CD4-positive, alpha-beta memory T cell (primary cell): Measurements from ENCODE around the gene CARD11. TPM values are rescaled to one million over a fixed set of nuclear protein-coding genes. Genes with fewer than 3 reads are reported as not detected.

Source experiments
- CTCF ChIA-PET: fragments of 350-600 bp; sonication (Branson Sonifier 250); formaldehyde crosslinking; loops from one replicate; lab custom pipeline; 2021; ENCODE audit warnings: inconsistent platforms; ENCODE audit not compliant: partially characterized antibody; lab: Charles Lee
- POLR2A ChIA-PET: fragments of 350-600 bp; sonication (Branson Sonifier 250); formaldehyde crosslinking; loops from one replicate; lab custom pipeline; 2021; ENCODE audit not compliant: partially characterized antibody; lab: Charles Lee
- DNase-seq, 5 donors: peaks; one replicate each; pipeline versions ENCODE4 v3.0.0 to v3.0.0-alpha.2; 2020 to 2022; ENCODE audit warnings: mixed read lengths in 1 of 5
- H3K27ac ChIP-seq: one replicate; pipeline ENCODE4 v1.7.0; 2013; ENCODE audit warnings: low read depth, low read length
- H3K27me3 ChIP-seq: 2 replicates; pipeline ENCODE4 v1.7.0; 2013; ENCODE audit warnings: mild to moderate bottlenecking, low read length, moderate library complexity; ENCODE audit not compliant: insufficient read depth
- H3K36me3 ChIP-seq: 2 replicates; pipeline ENCODE4 v1.7.0; 2013; ENCODE audit warnings: mild to moderate bottlenecking, low read length, moderate library complexity; ENCODE audit not compliant: insufficient read depth
- H3K4me1 ChIP-seq: 2 replicates; pipeline ENCODE4 v1.7.0; 2013; ENCODE audit warnings: mild to moderate bottlenecking, low read length, moderate library complexity; ENCODE audit not compliant: insufficient read depth
- H3K4me3 ChIP-seq, 2 donors: one replicate each; pipeline ENCODE4 v1.7.0; 2013; ENCODE audit warnings: low read length in 2 of 2, mild to moderate bottlenecking in 1 of 2
- H3K9me3 ChIP-seq, 2 donors: one replicate each; pipeline ENCODE4 v1.7.0; 2013; ENCODE audit warnings: low read length in 2 of 2, control low read depth in 1 of 2; ENCODE audit not compliant: control insufficient read depth in 1 of 2
- H3K27ac Mint-ChIP-seq, 7 donors: one replicate each; pipeline ENCODE4 v1.8.0; 2020 to 2021; ENCODE audit warnings: mixed read lengths in 7 of 7, mild to moderate bottlenecking in 6 of 7, inconsistent platforms in 3 of 7, moderate library complexity in 3 of 7
- H3K27me3 Mint-ChIP-seq, 2 donors: one replicate each; pipeline ENCODE4 v1.8.0; 2020 to 2021; ENCODE audit warnings: mixed read lengths in 2 of 2
- H3K36me3 Mint-ChIP-seq, 2 donors: one replicate each; pipeline ENCODE4 v1.8.0; 2020 to 2021; ENCODE audit warnings: mixed read lengths in 2 of 2, inconsistent platforms in 1 of 2, mild to moderate bottlenecking in 1 of 2
- H3K4me1 Mint-ChIP-seq, 4 donors: one replicate each; pipeline ENCODE4 v1.8.0; 2020 to 2021; ENCODE audit warnings: mixed read lengths in 4 of 4, mild to moderate bottlenecking in 1 of 4
- H3K4me3 Mint-ChIP-seq, 8 donors: one replicate each; pipeline ENCODE4 v1.8.0; 2020 to 2021; ENCODE audit warnings: mixed read lengths in 8 of 8, mild to moderate bottlenecking in 7 of 8, moderate library complexity in 6 of 8, inconsistent platforms in 3 of 8
- H3K9me3 Mint-ChIP-seq, 8 donors: one replicate each; pipeline ENCODE4 v1.8.0; 2020 to 2021; ENCODE audit warnings: mixed read lengths in 8 of 8, mild to moderate bottlenecking in 5 of 8, inconsistent platforms in 3 of 8, moderate library complexity in 1 of 8
- intact Hi-C: fragments of 100-400 bp; cut with micrococcal nuclease; formaldehyde crosslinking; loops from one replicate; pipeline ENCODE4 v1.15.1; 2023
- polyA plus RNA-seq, 2 donors: library from polyadenylated mRNA; unstranded; fragments of 300-500 nt; fragmentation: Illumina TruSeq; gene quantifications; one replicate each; pipeline ENCODE4 v1.2.3, GENCODE V29; 2021
- total RNA-seq, 2 experiments: library from RNA; stranded (reverse); gene quantifications; one replicate each; pipeline ENCODE4 v1.2.3, GENCODE V29; 2021

CARD11 gene
- total and polyA plus RNA-seq, 4 experiments from 2014 or later, result 4.9 to 136 (median 85.3) TPM

- no peak for DNase-seq
- peak overlapping the region in 6 of 8 donors; percentile 26 to 83 (median 66) for H3K4me3 Mint-ChIP-seq
- Histone ChIP-seq H3K4me3 (no peak overlapping the region), H3K9me3 (no peaks in the 10 kb centered on the region), H3K27me3 (no peaks in the 10 kb centered on the region), H3K4me1 (peaks cover 15% of the 10 kb centered on the region), H3K36me3 (no peaks in the 10 kb centered on the region), H3K27ac (no peak overlapping the region)
- H3K27ac Mint-ChIP-seq, result peak overlapping the region in 2 of 7 donors; percentile 32 to 72
- no peaks in the 10 kb centered on the region for H3K9me3 Mint-ChIP-seq
- no peaks in the 10 kb centered on the region for H3K36me3 Mint-ChIP-seq
- H3K4me1 Mint-ChIP-seq, result peaks cover 19 to 27% (median 21%) of the 10 kb centered on the region in 4 donors
- no peaks in the 10 kb centered on the region for H3K27me3 Mint-ChIP-seq
- POLR2A ChIA-PET, result interaction anchor here (1.0 kb wide), 1 partner anchor 9 kb away, joined by 3 read pairs; no protein-coding TSS in a partner anchor
- CTCF ChIA-PET, result interaction anchor here (2.1 kb wide), 1 partner anchor 14 kb away, joined by 9 read pairs; no protein-coding TSS in a partner anchor
- intact Hi-C loops, result no loop called here
Observed at GRCh38 chr7:2879354-2879753, 164.3 kb downstream of the CARD11 start.

- peaks cover 22 to 36% (median 24%) of the 10 kb centered on the region in 4 donors for H3K4me1 Mint-ChIP-seq
- POLR2A ChIA-PET, result interaction anchor here (0.7 to 1.6 kb wide), 3 partner anchors 8 to 350 kb away, joined by 3 to 5 read pairs (median 3); no protein-coding TSS in a partner anchor
Observed at GRCh38 chr7:2878306-2878705, 165.4 kb downstream of the CARD11 start.

GRCh38 chr7:2876031-2876731, 167.5 kb downstream of the CARD11 start:
- no peaks in the 10 kb centered on the region for H3K27me3 Mint-ChIP-seq
- H3K27ac Mint-ChIP-seq, result no peak overlapping the region
- no peaks in the 10 kb centered on the region for H3K27me3 ChIP-seq
- H3K36me3 Mint-ChIP-seq, result no peaks in the 10 kb centered on the region
- CTCF ChIA-PET, result no interaction called here
- no peak overlapping the region for H3K27ac ChIP-seq
- DNase-seq, result no peak
- no peak overlapping the region for H3K4me3 Mint-ChIP-seq
- no peak overlapping the region for H3K4me3 ChIP-seq
- H3K4me1 ChIP-seq, result peaks cover 23% of the 10 kb centered on the region
- H3K4me1 Mint-ChIP-seq, result peaks cover 26 to 43% (median 35%) of the 10 kb centered on the region in 4 donors
- no peaks in the 10 kb centered on the region for H3K36me3 ChIP-seq
- intact Hi-C loops, result no loop called here
- H3K9me3 Mint-ChIP-seq, result no peaks in the 10 kb centered on the region
- POLR2A ChIA-PET, result no interaction called here
- H3K9me3 ChIP-seq, result no peaks in the 10 kb centered on the region

More at GRCh38 chr7:2878306-2878705, 165.4 kb downstream of the CARD11 start:
- Mint-ChIP-seq H3K36me3 (no peaks in the 10 kb centered on the region), H3K27me3 (no peaks in the 10 kb centered on the region), H3K27ac (peak overlapping the region in 2 of 7 donors; percentile 29 to 30), H3K9me3 (no peaks in the 10 kb centered on the region), H3K4me3 (peak overlapping the region in 4 of 8 donors; percentile 1 to 69 (median 22))
- CTCF ChIA-PET, result interaction anchor here (2.1 kb wide), 1 partner anchor 13 kb away, joined by 9 read pairs; no protein-coding TSS in a partner anchor
- intact Hi-C loops, result no loop called here
- no peaks in the 10 kb centered on the region for H3K27me3 ChIP-seq
- no peak overlapping the region for H3K27ac ChIP-seq
- H3K36me3 ChIP-seq, result no peaks in the 10 kb centered on the region
- no peak for DNase-seq
- H3K4me3 ChIP-seq, result no peak overlapping the region
- no peaks in the 10 kb centered on the region for H3K9me3 ChIP-seq
- H3K4me1 ChIP-seq, result peaks cover 15% of the 10 kb centered on the region

GRCh38 chr7:2873686-2874551, 169.7 kb downstream of the CARD11 start:
- no peak for DNase-seq
- CTCF ChIA-PET, result interaction anchor here (0.9 kb wide), 1 partner anchor 281 kb away, joined by 3 read pairs; no protein-coding TSS in a partner anchor
- H3K27ac ChIP-seq, result no peak overlapping the region
- intact Hi-C loops, result no loop called here
- H3K4me3 ChIP-seq, result no peak overlapping the region
- H3K27me3 ChIP-seq, result no peaks in the 10 kb centered on the region
- POLR2A ChIA-PET, result no interaction called here
- peaks cover 39% of the 10 kb centered on the region for H3K4me1 ChIP-seq
- no peaks in the 10 kb centered on the region for H3K36me3 ChIP-seq
- Mint-ChIP-seq H3K27ac (peak overlapping the region in 5 of 7 donors; percentile 19 to 76 (median 36)), H3K9me3 (no peaks in the 10 kb centered on the region), H3K27me3 (no peaks in the 10 kb centered on the region), H3K4me3 (peak overlapping the region in 3 of 8 donors; percentile 3 to 33 (median 28)), H3K36me3 (no peaks in the 10 kb centered on the region), H3K4me1 (peaks cover 28 to 53% (median 42%) of the 10 kb centered on the region in 4 donors)
- no peaks in the 10 kb centered on the region for H3K9me3 ChIP-seq

GRCh38 chr7:2873146-2873545, 170.5 kb downstream of the CARD11 start:
- peaks cover 37% of the 10 kb centered on the region for H3K4me1 ChIP-seq
- ChIA-PET POLR2A (no interaction called here), CTCF (no interaction called here)
- Mint-ChIP-seq H3K27ac (peak overlapping the region in 4 of 7 donors; percentile 14 to 42 (median 28)), H3K36me3 (no peaks in the 10 kb centered on the region), H3K4me3 (no peak overlapping the region), H3K27me3 (no peaks in the 10 kb centered on the region), H3K9me3 (no peaks in the 10 kb centered on the region), H3K4me1 (peaks cover 25 to 48% (median 37%) of the 10 kb centered on the region in 4 donors)
- no peak for DNase-seq
- no peaks in the 10 kb centered on the region for H3K27me3 ChIP-seq
- no peak overlapping the region for H3K4me3 ChIP-seq
- intact Hi-C loops, result no loop called here
- H3K36me3 ChIP-seq, result no peaks in the 10 kb centered on the region
- no peaks in the 10 kb centered on the region for H3K9me3 ChIP-seq
- H3K27ac ChIP-seq, result no peak overlapping the region

- Mint-ChIP-seq H3K4me1 (peaks cover 24 to 46% (median 36%) of the 10 kb centered on the region in 4 donors), H3K36me3 (no peaks in the 10 kb centered on the region), H3K4me3 (peak overlapping the region in 3 of 8 donors; percentile 7 to 46 (median 21)), H3K27me3 (no peaks in the 10 kb centered on the region), H3K27ac (peak overlapping the region in 5 of 7 donors; percentile 24 to 81 (median 36)), H3K9me3 (no peaks in the 10 kb centered on the region)
- no peaks in the 10 kb centered on the region for H3K36me3 ChIP-seq
- ChIA-PET POLR2A (no interaction called here), CTCF (interaction anchor here (0.6 to 2.6 kb wide), 2 partner anchors 69 to 282 kb away, joined by 3 to 10 read pairs; no protein-coding TSS in a partner anchor)
- intact Hi-C loops, result no loop called here
- H3K27ac ChIP-seq, result no peak overlapping the region
- no peak overlapping the region for H3K4me3 ChIP-seq
- H3K9me3 ChIP-seq, result no peaks in the 10 kb centered on the region
- DNase-seq, result no peak
- no peaks in the 10 kb centered on the region for H3K27me3 ChIP-seq
- peaks cover 36% of the 10 kb centered on the region for H3K4me1 ChIP-seq
Observed at GRCh38 chr7:2872296-2872874, 171.3 kb downstream of the CARD11 start.
